KG1 (cell line): ENCODE results near the gene MRPS12.
A peak's percentile ranks its signal among the peaks of the same experiment; 100 is the strongest.
"Not testable (repeated sequence)": the region's sequence is repeated elsewhere in the genome, so short reads cannot be mapped to it uniquely, and the experiment has no call there.

Source experiments
- DNase-seq: peaks from one replicate; lab custom pipeline; 2025; lab: John Stamatoyannopoulos, UW

The MRPS12 gene

DNA sequence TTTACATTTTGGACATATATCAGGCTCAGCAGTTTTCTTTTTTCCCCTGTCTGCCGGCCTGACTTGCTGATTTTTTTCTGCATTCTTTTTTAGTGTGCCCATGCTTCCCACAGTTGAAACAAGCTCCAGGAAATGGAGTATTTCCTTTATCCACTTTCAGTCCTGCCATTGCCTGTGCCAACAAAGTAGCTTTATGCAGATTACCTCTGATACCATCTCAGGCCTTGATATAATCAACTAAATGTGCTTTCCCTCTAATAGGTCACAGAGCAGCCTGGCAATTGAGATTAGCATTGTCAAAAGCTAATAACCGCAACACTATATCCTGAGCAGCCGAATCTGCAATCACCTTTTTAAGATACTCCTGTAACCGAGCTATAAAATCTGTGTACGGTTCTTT is 9.2 kb downstream of the MRPS12 start:
- no peak for DNase-seq

DNA sequence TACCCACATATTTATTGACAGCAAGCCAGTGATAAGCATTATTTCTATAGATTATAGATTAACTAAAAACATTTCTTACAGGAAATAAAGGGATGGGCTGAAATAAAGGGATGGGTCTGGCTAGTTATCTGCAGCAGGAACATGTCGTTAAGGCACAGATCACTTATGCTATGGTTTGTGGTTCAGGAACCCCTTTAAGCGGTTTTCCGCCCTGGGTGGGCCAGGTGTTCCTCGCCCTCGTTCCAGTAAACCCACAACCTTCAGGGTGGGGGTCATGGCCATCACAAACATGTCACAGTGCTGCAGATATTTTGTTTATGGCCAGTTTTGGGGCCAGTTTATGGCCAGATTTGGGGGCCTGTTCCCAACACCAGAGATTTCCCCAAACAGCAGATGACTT is 10.7 kb downstream of the MRPS12 start:
- not testable (repeated sequence) for DNase-seq

DNA sequence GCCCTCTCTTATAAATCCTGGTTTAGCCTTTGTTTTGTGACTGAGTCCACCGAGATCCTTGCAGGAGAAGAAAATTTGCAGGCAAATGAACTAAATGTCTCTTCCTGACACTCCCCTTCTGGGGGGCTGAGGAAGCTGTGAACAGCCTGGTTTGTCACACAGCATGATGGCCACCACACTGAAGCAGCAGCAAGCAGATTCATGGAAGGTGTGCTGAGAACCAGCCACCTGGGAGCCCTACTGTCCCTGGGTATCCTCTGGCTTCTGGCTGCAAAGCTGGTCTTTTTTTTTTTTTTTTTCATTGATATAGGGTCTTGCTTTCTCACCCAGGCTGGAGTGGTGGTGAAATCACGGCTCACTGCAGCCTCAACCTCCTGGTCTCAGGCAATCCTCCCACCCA is 11.2 kb downstream of the MRPS12 start:
- no peak for DNase-seq

DNA sequence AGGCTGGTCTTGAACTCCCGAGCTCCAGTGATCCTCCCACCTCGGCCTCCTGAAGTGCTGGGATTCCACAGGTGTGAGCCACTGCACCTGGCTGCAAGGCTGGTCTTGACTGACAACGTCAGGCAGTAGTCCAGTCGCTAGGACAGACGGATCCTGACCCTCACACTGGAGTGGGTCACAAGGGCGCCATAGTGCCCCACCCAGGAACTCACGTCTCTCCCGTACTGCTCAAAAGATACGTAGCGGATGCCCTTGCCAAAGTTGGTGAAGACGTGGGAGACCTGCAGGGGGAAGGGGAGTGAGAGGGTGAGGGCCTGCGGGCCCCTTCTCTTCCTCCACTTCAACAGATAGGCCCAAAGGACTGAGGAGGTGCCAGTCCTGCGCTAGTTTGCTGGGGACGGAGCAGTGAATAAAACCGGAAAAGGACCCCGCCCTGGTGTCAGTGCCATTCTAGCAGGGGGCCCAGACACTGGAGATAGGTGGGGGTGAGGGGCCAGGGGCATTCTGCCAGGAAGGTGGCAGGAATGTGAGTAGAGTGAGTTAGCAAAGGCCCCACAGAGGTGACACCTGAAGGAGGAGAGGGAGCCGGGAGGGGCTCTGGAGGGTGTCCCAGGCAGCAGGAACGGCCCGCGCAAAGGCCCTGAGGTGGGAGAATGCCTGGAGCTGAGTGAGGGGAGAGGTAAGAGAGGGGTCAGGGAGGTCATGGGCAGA is 11.9 kb downstream of the MRPS12 start:
- DNase-seq: no peak

DNA sequence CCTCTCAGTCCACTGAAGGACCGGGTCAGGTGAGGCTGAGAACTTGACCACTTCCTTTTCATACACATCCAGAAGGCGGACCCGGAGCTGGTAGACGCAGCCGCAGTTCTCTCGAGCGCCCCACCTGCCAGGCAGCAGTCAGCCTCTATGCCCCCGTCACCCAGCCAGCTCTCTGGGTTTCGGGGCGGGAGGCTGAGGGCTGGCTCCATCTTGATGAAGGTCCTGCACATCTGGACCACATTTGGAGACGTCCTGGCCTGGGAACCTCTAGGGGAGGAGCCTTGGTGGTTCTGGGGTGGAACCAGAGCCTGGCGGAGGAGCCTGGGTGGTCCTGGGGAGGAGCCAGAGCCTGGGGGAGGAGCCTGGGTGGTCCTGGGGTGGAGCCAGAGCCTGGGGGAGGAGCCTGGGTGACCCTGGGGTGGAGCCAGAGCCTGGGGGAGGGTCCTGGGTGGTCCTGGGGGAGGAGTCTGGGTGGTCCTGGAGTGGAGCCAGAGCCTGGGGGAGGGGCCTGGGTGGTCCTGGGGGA is 14.3 kb downstream of the MRPS12 start:
- DNase-seq: no peak

DNA sequence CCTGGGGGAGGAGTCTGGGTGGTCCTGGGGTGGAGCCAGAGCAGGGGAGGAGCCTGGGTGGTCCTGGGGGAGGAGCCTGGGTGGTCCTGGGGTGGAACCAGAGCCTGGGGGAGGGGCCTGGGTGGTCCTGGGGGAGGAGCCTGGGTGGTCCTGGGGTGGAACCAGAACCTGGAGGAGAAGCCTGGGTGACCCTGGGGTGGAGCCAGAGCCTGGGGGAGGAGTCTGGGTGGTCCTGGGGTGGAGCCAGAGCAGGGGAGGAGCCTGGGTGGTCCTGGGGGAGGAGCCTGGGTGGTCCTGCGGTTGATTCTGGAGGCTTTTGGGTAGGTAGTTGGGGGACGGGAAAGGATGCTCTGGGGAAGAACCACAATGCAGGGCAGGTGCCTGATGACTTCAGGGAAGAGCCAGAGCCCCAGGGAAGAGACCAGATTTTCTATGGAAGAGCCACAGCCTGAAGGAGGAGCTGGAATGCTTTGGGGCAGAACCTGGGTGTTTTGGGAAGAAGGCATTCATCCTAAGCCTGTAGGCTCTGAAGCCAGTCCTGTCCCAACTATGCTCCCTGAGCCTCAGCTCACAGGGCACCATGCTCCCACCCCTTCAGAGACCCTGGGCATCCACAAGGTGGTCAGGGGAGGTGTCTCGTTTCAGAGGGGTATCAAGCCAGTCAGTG is 15.0 kb downstream of the MRPS12 start:
- DNase-seq: no peak

DNA sequence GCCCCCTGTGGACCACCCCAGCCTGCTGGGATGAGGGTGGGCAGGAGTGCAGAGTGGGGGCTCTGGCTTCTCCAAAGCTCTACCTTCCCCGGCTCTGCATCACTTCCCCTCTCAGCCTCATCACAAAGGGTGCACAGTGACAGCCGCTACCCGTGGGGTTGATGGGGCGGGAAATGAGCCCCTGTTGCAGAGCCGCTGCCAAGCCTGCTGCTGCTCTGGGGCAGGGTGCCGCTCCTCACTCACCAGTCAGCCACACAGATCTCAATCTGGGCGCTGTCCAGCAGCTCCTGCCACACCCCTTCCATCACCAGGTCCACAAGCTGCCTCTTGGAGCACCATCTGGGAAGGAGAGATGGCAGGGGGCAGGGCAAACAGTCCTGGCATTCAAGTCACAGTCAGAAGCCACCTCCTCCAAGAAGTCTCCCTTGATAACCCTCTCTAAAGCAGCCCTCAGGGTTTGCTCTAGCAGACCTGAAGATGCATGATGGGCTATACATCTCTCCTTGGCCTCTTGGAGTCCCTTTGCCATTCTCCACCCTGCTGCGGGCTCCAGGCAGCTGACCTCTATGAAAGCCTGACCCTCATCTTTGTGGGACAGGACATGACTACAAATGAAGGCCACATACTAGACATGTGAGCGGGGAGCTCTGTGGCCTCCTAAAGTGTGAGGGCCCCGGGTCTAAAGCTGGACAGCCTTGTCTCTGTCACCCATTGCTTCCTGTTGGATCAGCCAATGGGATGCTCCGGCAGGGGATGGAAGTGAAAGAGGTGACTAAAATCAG is 15.7 kb downstream of the MRPS12 start:
- DNase-seq: no peak

DNA sequence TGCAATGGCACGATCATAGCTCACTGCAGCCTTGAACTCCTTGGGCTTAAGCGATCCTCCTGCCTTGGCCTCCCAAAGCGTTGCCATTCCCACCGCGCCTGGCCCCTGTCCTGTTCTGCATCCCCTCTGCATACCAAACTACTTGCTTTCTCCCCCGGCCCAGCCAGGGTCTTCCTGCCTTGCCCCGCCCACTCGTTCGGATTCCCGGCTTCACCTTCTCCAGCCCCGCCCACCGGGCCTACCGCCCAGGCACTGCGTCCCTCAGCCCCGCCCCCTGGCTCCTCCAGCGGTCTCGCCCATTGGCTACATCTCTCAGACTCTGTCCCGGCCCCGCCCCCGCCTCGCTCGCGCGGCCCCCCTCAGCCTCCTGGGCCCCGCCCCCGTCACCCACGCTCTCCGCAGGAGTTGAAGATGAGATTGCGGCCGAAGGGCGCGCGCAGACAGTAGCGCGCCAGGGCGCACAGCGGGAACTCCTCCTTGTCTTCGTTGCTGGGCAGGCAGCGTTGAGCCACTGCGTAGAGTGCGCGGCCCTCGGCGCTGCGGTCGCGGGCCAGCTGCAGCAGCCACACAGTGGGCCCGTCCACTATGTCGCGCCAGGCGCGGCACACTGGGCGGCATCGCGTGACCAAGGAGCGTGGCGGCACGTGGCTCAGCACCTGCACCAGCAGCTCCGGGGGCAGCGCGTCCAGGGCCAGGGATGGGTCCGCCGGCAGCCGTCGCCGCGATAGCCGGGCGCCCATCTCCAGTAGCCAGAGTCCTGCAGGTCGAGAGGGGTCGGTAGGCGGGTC is 19.0 kb downstream of the MRPS12 start:
- DNase-seq: no peak

DNA sequence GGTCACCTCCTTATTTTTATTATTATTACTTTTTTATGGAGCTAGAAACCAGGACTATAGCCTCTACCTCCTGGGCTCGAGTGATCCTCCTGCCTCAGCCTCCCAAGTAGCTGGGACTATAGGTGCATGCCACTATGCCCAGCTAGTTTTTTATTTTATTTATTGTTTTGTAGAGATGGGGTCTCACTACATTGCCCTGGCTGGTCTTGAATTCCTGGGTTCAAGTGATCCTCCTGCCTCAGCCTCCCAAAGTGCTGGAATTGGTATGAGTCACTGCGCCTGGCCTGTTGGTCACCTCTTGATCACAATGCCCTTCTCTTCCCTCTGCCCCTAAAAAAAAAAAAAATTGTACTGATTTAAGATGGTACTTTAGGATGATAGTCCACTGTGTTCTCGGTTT is 20.4 kb downstream of the MRPS12 start:
- DNase-seq: no peak

DNA sequence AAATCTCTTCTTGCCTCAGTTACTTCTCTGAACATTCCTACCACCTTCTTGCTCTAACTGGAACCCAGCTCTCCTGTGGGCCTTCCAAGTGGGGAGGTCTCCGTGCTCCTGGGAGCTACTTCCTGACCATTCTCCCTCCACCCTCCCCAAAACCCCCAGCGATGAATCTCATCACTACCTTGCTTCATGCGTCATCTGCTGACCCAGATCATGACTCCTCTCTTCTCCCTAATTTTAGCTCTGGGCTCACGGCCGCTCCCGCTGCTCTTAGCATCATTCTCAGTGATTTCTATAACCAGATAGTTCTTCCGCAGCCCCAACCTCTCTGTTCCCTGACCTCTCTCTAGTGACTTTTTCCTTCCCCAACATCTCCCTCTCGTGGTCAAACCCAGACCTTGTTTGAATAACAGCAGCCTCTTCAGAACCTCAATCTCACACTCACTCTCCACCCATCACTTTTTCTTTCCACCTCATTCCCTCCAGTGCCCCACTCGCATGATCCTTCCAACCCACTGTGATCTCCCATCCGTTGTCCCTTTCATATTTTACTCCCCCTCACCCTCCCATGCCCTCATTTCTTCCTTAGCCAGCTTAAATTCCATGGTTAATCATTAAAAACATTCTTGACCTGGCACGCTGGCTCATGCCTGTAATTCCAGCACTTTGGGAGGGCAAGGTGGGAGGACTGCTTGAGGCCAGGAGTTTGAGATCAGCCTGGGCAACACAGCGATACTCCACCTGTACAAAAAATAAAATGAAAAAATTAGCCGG is 21.8 kb downstream of the MRPS12 start:
- peak; percentile 5 for DNase-seq

DNA sequence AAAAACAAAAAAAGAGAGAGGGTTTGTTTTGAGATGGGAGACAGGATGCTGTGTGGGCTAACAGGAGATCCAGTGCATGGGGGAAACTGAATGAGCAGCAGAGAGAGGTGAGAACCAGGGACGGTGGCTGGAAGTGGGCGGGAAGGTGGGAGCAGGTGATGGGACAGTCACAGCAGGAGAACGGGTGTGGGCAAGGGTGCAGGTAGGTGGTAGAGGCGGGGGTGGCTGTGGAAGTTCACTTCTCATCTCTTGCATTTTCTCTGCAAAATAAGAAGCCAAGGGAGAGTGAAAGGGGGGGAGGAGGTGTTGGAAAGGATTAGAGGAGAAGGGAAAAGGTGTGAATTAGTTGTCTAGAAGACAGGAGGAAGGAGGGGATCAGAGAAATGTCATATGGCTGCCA is 22.9 kb downstream of the MRPS12 start:
- no peak for DNase-seq

DNA sequence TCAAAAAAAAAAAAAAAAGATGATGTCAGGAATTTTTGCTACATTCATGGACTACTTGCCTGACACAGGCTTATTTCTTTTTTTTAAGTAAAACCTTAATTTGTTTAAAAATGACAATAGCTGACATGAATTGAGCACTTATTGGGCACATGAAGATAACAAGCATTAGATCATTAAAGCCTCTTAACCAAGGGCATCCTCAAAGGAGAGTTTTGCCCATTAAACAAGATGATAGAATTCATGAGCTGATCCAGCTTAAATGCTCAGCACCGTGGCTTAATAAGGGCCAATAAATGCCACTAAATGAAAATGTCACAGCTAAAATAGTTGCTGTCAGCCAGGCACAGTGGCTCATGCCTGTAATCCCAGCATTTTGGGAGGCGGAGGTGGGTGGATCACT is 25.5 kb downstream of the MRPS12 start:
- no peak for DNase-seq

DNA sequence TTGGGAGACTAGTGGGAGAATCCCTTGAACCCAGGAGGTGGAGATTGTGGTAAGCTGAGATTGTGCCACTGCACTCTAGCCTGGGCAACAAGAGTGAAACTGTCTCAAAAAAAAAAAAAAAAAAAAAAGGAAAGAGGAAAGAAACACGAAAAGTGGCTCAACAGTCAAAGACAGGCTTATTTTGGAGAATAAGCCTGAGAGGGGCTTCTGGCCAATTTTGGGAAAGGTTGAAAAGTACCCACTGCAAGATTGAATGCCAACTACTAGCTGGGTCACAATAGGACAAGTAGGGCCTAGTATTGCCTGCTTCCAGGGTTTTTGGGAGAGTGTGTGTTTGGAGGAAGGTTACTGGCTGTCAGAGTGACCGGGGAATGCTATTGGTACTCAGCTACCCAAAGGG is 27.6 kb downstream of the MRPS12 start:
- DNase-seq: no peak

DNA sequence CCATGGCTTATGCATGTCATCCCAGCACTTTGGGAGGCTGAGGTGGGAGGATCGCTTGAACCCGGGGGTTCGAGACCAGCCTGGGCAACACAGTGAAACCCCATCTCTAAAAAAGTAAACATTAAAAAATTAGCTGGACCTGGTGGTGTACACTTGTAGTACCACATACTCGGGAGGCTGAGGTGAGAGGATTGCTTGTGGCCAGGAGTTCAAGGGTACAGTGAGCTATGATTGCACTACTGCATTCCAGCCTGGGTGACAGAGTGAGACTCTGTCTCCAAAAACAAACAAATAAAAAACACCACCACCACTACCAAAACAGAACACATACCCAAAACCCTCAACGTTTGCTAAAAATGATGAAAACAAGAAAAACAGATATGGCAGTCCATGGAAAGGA is 28.9 kb downstream of the MRPS12 start:
- no peak for DNase-seq

DNA sequence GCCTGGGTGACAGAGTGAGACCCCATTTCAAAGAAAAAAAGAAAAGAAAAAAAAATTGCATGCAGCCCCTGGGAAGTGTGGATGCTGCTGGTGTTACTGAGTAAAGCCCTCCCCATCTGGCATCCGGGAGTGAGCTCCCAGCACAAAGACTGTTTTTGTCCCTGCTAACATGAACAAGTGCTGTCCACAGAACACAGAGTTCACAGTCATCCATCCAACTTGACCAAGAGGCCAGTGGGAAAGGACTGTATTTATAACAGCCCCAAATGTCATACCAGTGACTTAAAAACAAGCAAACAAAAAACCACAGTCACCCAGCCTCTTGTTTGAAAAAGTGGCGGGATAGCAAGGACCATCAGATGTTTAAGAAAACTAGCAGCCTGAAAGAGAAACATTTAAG is 34.0 kb downstream of the MRPS12 start:
- DNase-seq: no peak

DNA sequence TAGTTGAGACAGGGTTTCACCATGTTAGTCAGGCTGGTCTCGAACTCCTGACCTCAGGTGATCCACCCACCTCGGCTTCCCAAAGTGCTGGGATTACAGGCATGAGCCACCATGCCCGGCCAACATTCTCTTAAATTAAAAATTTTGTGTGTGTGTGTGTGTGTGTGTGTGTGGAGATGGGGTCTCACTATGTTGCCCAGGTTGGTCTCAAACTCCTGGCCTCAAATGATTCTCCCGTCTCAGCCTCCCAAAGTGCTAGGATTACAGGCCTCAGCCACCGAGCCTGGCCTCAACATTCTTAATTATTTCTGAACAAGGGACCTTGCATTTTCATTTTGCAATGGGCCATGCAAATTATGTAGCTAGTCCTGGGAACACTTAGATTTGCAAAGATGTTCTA is 35.4 kb downstream of the MRPS12 start:
- DNase-seq: not testable (repeated sequence)

DNA sequence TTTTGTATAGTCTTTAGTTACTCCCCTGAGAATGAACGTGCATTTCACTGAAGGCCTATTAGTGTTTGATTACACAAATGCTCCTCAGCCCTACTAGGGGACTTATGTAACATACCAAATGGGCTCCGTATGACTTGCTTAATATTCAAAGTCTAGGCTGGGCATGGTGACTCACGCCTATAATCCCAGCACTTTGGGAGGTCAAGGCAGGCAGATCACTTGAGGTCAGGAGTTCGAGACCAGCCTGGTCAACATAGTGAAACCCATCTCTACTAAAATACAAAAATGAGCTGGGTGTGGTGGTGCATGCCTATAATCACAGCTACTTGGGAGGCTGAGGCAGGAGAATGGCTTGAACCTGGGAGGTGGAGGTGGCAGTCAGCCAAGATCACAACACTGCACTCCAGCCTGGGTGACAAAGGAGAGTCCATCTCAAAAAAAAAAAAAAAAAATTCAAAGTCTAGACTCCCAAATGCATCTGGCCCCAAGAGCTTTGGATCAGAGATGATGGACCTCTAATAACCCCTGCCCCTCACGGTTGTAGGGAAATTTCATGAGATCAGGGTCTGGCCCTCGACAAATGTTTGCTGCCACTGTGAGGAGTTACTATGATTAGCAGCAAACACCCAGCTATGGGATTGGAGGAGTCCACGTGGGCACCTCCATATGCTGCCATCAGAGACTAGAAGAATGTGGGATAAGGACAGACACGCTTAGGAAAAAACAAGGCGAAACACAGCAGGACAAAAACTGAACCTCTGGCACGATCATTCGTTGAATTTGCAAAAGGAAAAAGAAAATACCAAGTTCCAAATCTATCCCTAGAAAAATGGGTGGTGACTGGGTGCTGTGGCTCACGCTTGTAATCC is 40.2 kb downstream of the MRPS12 start:
- DNase-seq: no peak

DNA sequence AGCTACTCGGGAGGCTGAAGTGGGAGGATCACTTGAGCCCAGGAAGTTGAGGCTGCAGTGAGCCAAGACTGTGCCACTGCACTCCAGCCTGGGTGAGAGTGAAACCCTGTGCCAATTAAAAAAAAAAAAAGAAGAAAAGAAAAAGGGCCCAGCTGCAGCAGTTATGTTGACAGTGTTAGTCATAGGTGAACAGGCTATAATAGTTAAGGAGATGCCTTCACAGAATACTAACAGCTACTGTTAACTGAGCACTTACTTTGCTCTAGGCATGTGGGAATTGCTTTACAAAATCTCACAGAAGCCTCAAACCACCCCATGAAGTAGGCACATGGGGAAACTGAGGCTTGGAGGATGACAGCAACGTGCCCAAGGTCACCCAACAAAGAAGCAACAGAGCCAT is 40.9 kb downstream of the MRPS12 start:
- no peak for DNase-seq

DNA sequence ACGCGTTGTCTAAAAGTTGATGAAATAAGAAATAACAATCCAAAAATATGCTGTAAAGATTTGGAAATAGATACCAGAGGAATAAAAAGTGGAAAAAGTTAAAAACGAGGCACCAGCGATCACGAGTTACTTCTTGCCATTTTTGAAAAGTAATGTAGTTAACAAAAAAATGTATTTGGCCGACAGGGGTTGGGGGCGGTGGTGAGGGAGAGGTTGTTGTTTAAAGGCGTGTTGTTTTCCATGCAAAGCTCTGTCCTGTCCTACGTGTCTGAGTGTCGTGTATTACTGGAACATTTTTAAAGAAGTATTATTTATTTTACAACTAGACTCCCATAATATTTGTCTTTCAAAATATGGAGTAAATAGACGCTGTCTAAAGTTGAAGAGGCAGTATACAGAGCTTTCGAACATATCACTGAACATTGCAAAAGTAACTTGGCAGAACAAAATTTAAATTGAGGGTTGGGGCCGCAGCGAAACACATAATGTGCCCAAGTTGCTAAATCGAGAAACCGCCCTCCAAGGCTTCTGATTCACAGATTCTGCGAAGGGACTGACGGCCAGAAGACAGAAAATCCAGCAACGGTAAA is 44.0 kb downstream of the MRPS12 start:
- no peak for DNase-seq
